Forelimb muscle (tissue), 1 donor: ENCODE results near the gene BABAM1. TPM values are rescaled to one million over a fixed set of nuclear protein-coding genes. Genes with fewer than 3 reads are reported as not detected.

Experiments used
- DNase-seq: peaks from one replicate; pipeline ENCODE4 v3.0.0-alpha.2; 2013; ENCODE audit warnings: low read depth
- polyA plus RNA-seq: library from polyadenylated mRNA; unstranded; fragments of 120-200 nt; gene quantifications from one replicate; pipeline ENCODE4 v1.2.1, GENCODE V29; 2013; ENCODE audit not compliant: insufficient read length

The BABAM1 gene
- polyA plus RNA-seq, 1 donor = 77.1 TPM

DNA sequence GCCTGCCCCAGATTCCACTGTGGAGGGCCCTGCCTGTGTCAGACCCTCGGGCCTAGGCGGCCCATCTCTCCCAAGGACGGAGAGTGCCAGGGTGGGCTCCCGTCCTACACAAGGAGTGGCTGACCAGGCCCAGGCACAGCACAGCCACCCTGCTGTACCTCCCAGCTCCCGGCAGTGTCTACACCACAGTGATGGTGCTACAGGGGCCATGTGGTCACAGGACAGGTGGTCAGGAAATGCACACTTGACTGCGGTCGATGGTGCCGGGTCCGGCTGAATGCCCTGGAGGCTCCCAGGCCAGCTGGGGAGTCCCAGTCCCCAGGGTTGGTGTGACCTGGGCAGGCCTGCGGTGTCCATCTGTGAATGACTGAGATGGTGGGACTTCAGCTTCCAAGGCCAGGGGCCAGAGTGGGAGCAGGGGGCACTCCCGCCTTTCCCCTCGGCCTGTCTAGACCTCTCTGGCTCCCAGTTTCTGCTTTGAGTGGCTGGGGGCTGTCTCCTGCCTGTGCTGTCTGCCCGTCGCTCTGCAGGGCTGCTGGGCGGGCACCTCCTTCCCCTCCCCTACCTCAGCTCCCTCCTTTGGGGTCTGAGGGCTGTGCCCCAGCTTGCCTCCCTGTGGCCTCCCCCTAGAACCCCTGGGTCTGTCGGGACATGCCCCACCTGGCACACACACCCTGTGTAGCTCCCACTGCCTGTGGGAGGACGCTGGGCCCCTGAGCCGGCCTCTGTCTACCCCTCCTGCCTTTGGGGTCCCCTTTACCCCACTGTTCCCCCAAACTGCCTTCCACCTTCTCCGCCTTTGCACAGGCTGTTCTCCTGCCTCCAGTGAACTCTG lies 54.6 kb downstream of the BABAM1 start:
- DNase-seq = no peak

DNA sequence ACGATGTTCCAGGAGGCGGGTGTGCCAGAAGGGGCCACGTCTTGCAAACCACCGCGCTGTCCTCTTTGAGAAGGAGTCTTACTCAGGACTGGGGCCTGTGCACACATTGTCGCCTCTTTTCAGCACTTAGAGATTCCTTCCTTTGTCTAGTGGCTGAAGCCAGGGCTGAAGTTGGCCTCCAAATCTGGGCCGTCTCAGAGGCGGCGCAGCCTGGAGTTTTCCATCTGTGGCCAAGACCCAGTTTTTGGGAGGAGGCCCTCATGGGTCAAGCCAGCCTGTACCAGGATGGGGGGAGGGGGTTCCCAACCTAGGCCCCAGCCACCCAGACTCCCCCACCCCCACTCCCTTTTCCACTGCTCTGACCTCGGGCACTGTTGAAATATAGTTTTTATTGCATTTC lies 55.6 kb downstream of the BABAM1 start:
- DNase-seq = no peak

DNA sequence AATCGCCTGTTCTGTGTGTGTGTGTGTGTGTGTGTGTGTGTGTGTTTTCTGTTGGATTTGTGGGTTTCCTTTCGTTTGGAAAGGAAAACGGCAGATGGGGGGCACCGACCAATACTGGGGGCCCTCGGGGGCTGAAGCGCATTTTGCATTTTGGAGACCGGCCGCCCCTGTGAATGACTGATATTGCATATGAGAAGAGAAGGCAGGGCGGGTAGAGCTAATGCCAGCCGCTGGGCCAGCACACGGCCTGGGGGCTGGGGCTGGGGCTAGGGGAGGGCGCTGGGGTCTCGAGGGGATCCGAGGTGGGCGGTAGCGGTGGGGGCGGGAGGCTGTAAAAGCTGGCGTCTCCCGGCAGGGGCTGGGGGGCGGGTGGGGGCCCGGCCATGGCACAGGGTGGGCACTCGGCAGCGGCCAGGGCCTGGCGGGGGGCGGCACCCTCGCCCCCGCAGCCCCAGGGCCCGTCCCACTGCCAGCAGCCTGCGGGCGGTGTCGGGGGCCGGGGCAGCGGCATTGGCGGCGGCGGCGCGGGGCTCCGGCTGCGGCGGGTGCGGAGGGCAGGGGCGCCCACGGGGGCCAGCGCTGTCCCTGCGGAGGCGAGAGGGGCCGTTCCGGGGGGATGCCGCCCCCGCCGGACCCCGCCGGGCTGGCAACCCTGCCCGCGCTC lies 56.2 kb downstream of the BABAM1 start:
- DNase-seq = no peak

DNA sequence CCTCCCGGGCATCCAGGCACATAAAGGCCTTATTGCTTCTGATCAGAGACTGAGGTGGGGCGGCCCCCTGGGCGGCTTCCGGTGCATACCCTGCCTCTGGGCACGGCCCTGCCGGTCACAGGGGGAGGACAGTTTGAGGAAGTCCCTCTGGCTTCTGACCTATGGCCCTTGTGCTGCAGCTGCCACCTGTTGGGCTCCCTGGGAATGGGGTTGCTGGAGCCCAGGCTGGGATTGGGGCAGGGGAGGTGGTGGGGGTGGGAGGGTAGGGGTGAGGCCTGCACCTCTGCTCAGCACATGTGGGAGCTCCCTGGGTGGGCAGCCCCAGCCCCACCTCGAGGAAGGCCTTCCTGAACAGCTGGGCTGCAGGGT lies 56.7 kb downstream of the BABAM1 start:
- no peak for DNase-seq

DNA sequence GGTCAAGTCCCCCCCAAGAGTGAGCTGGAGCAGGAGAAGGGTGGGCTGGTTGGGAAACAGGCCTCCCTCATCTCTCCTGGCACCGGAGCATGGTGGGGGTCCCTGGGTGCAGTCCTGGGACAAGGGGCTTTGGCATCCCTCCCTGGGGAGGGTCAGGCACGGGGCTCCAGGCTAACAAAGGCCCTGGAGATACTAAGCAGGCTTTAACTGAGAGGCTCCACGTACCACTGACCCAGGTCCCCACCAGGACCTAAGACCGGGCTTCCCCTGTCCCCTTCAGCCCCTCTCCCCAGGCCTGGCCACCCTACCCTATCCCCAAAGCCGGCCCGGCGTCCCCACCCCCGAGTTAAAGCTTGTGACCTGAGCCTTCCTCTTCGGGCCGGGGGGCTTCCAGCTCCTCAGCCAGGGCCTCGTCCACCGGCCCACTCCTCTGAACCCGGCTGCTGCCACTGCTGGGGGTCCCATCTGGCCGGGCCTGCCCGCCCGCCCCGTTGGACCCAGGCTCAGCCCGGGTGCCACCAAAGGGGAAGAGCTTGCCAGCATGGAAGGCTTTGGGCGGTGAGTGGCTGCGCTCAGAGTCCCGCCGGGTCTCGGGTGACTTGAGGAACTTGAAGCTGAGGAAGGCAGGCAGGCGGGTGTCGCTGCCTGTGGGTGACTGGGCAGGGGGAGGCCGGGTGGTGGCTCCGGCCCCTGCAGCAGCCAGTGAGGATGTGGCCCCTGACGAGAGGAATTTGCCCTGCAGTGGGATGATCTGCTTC lies 57.3 kb downstream of the BABAM1 start:
- no peak for DNase-seq

DNA sequence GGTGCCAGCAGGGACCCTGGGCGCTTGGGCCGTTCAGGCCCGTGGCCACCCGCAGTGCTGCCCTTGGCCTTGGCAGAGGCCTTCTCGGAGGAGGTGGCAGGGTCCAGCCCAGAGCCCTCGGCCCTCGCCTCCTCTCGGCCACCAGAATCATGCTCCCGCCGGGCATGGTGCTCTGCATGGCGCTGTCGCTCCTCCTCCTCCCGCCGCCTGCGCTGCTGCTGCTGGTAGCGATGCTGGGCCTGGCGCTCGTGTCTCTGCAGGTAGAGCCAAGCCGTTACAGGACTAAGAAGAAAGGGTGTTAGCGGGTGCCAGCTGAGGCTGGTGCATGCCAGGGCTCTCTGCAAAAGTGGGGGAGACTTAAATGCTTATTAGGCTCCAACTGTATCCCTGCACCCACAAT lies 57.9 kb downstream of the BABAM1 start:
- DNase-seq = no peak

DNA sequence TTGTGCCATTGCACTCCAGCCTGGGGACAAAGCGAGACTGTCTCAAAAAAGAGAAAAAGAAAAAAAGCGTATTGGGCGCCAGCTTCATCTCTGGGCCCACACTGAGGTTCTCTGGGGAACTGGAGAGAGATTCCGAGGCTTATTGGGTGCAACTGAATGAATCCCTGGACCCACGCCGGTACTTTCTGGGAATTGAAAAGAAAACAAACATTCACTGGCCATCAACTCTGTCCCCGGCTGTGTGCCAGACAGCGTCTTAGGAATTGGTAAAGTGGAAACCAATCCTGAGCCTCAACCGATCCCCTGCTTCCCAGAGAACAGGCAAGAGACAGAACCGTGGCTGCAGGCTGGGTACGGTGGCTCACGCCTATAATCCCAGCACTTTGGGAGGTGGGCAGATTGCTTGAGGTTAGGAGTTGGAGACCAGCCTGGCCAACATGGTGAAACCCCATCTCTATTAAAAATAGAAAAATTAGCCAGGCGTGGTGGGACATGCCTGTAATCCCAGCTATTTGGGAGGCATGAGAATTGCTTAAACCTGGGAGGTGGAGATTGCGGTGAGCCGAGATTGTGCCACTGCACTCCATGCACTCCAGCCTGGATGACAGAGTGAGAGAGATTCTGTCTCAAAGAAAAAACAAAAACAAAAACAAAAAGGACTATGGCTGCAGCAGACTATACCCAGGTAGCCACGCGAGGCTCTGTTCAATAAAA lies 58.8 kb downstream of the BABAM1 start:
- no peak for DNase-seq

DNA sequence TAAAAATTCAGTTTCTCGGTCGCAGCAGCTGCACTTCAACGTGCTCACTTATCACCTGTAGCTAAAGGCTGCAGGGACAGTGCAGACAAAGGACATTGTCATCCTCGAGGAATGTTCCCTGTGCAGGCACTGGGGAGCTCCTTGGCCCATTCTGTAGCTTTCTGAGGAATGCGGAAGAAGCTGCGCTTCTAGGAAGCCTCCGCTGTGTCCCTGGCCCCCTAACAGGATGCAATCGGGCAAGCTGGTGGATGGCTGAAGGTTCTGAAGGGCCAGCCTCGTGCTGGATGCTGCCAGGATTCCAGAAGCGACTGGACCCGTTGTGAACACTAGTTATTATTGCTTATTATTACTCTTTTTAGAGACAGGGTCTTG lies 59.3 kb downstream of the BABAM1 start:
- no peak for DNase-seq

DNA sequence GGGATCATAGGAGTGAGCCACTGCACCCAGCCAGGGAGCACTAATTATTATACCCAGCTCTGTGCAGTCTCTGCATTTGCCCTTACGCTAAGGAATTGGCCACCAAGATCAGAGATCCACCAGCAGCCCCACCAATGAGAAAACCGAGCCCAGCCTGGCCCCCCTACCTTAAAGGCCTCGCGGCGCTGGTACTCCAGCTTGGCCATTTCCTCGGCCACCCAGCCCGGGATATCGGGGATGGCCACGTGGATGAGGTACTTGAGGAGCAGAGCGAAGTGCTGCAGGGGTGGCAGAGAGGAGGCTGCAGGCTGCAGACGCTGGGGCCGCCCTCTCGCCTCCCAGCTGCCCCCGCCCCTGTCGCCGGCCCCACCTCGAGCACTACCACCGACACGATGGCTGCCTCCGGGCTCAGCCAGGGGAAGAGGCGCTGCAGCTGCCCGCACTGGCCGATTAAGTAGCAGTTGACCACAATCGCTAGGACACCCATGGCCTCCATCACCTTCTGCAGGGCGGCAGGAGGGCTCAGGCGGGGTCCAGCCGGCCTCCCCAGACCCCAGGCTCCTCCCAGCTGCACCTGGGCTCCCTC lies 59.9 kb downstream of the BABAM1 start:
- no peak for DNase-seq

DNA sequence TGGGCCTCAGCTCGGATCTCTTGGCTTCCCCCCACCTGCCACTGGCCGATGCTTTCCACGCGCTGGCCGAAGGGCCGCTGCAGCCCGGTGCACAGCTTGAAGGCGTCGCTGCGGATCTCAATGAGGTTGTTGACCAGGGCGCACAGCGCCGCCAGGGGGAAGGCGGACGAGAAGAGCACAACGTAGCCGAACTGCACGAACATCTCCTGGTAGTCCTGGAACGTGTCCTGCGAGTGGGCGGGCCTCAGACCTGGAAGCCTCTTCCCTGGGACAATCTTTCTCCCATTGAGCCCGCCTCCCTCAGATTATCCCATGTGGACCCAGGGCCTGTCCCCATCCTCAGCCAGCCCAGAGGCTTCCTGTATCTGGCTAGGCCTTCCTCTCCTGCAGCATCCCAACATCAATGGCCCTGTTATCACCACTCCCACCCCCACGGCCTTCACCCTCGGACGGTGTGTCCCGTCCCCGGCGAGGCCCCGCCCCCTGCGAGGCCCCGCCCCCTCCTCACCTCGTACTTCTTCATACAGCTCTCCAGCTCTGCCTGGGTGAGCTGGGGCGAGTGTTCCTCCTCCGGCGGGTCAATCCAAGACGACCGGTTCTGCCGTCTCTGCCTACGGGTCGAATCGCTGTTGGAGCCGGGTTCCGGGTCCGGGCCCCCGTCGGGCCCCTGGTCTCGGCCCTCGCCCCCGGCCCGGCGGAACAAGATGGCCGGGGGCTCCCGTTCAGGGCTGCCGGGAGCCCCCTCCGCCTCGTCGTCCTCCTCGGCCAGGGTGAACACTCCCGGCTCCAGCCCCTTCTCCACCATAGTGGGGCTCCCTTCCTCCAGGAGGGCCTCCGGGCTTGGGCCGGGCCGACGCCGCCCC lies 60.6 kb downstream of the BABAM1 start:
- DNase-seq = no peak

Other genes with a start within 250 kb of the BABAM1 start
- 2.4 TPM for gene CPAMD8, start 240.6 kb upstream of the BABAM1 start, polyA plus RNA-seq
- 9.1 TPM for gene HAUS8, start 192.0 kb upstream of the BABAM1 start, polyA plus RNA-seq
- 32.6 TPM for gene MYO9B, start 191.7 kb upstream of the BABAM1 start, polyA plus RNA-seq
- 31.6 TPM for gene USE1, start 52.1 kb upstream of the BABAM1 start, polyA plus RNA-seq
- 8.8 TPM for gene OCEL1, start 41.2 kb upstream of the BABAM1 start, polyA plus RNA-seq
- 30.0 TPM for gene NR2F6, start 21.5 kb upstream of the BABAM1 start, polyA plus RNA-seq
- 5.6 TPM for gene USHBP1, start 2.7 kb upstream of the BABAM1 start, polyA plus RNA-seq
- 1.8 TPM for gene ANKLE1, start 14.5 kb downstream of the BABAM1 start, polyA plus RNA-seq
- gene ABHD8, start 36.0 kb downstream of the BABAM1 start, polyA plus RNA-seq = 7.9 TPM
- gene MRPL34, start 38.4 kb downstream of the BABAM1 start, polyA plus RNA-seq = 28.3 TPM
- 34.8 TPM for gene DDA1, start 42.1 kb downstream of the BABAM1 start, polyA plus RNA-seq
- 7.9 TPM for gene ANO8, start 67.4 kb downstream of the BABAM1 start, polyA plus RNA-seq
- gene GTPBP3, start 70.1 kb downstream of the BABAM1 start, polyA plus RNA-seq = 11.9 TPM
- 40.7 TPM for gene PLVAP, start 109.9 kb downstream of the BABAM1 start, polyA plus RNA-seq
- gene CCDC194, start 126.8 kb downstream of the BABAM1 start, polyA plus RNA-seq = not detected
- 4.6 TPM for gene BST2, start 138.2 kb downstream of the BABAM1 start, polyA plus RNA-seq
- 25.3 TPM for gene MVB12A, start 152.6 kb downstream of the BABAM1 start, polyA plus RNA-seq
- 1.3 TPM for gene TMEM221, start 181.2 kb downstream of the BABAM1 start, polyA plus RNA-seq
- gene NXNL1, start 193.5 kb downstream of the BABAM1 start, polyA plus RNA-seq = not detected
- gene SLC27A1, start 203.1 kb downstream of the BABAM1 start, polyA plus RNA-seq = 18.9 TPM
- 49.5 TPM for gene PGLS, start 244.2 kb downstream of the BABAM1 start, polyA plus RNA-seq